ENCODE measurements around the gene SPTBN1. TPM values are rescaled to one million over a fixed set of nuclear protein-coding genes. Genes with fewer than 3 reads are reported as not detected.

SPTBN1 gene
- total RNA-seq, 1 experiment from 2014 or later: 204 TPM

DNA sequence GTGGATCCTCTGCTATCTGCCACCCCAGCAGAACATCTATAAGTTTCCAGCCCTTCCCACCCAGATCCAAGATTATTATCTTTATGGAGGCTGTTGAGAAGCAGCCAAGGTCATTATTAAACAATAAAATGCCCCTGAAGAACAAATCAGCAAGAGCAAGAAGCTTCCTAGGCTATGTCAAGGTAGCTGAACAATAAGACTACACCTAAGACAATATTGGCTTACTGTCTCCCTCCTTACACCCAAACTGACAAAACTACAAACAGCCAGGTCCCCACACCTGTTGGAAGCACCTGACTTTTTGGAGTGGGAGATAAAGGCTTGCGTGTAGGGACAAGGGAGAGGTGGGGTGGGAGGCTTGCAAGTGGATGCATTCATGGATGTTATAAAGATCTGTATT is 128.5 kb downstream of the SPTBN1 start (continued):
- TF ChIP-seq, protein P1, sequence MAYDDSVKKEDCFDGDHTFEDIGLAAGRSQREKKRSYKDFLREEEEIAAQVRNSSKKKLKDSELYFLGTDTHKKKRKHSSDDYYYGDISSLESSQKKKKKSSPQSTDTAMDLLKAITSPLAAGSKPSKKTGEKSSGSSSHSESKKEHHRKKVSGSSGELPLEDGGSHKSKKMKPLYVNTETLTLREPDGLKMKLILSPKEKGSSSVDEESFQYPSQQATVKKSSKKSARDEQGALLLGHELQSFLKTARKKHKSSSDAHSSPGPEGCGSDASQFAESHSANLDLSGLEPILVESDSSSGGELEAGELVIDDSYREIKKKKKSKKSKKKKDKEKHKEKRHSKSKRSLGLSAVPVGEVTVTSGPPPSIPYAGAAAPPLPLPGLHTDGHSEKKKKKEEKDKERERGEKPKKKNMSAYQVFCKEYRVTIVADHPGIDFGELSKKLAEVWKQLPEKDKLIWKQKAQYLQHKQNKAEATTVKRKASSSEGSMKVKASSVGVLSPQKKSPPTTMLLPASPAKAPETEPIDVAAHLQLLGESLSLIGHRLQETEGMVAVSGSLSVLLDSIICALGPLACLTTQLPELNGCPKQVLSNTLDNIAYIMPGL (CRISPR knock-in tag; IDR thresholded peaks at IDR 0.05): no peak
- no peak for TF ChIP-seq ZNF138 (CRISPR knock-in tag; conservative IDR thresholded peaks at IDR 0.05)
- TF ChIP-seq MYBL2 (CRISPR knock-in tag; IDR thresholded peaks at IDR 0.05): no peak
- TF ChIP-seq, protein P2, sequence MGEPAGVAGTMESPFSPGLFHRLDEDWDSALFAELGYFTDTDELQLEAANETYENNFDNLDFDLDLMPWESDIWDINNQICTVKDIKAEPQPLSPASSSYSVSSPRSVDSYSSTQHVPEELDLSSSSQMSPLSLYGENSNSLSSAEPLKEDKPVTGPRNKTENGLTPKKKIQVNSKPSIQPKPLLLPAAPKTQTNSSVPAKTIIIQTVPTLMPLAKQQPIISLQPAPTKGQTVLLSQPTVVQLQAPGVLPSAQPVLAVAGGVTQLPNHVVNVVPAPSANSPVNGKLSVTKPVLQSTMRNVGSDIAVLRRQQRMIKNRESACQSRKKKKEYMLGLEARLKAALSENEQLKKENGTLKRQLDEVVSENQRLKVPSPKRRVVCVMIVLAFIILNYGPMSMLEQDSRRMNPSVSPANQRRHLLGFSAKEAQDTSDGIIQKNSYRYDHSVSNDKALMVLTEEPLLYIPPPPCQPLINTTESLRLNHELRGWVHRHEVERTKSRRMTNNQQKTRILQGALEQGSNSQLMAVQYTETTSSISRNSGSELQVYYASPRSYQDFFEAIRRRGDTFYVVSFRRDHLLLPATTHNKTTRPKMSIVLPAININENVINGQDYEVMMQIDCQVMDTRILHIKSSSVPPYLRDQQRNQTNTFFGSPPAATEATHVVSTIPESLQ (CRISPR knock-in tag; IDR thresholded peaks at IDR 0.05): no peak
- no peak for TF ChIP-seq ATF1 (CRISPR knock-in tag; IDR thresholded peaks at IDR 0.05)
- no peak for TF ChIP-seq SMAD4 (CRISPR knock-in tag; IDR thresholded peaks at IDR 0.05)
- TF ChIP-seq, protein P3, sequence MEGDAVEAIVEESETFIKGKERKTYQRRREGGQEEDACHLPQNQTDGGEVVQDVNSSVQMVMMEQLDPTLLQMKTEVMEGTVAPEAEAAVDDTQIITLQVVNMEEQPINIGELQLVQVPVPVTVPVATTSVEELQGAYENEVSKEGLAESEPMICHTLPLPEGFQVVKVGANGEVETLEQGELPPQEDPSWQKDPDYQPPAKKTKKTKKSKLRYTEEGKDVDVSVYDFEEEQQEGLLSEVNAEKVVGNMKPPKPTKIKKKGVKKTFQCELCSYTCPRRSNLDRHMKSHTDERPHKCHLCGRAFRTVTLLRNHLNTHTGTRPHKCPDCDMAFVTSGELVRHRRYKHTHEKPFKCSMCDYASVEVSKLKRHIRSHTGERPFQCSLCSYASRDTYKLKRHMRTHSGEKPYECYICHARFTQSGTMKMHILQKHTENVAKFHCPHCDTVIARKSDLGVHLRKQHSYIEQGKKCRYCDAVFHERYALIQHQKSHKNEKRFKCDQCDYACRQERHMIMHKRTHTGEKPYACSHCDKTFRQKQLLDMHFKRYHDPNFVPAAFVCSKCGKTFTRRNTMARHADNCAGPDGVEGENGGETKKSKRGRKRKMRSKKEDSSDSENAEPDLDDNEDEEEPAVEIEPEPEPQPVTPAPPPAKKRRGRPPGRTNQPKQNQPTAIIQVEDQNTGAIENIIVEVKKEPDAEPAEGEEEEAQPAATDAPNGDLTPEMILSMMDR (IDR thresholded peaks at IDR 0.05): no peak

- CTCF ChIA-PET: no interaction called here
- no peak overlapping the region for H3K27ac Mint-ChIP-seq
- no peaks in the 10 kb centered on the region for H3K27me3 Mint-ChIP-seq (ENCODE audit: low read depth)
- ATAC-seq: no peak
- POLR2A ChIA-PET: no interaction called here
- no peak overlapping the region for H3K4me3 Mint-ChIP-seq
- no peak for DNase-seq (ENCODE audit: low spot score)
- peaks cover 77% of the 10 kb centered on the region for H3K4me1 Mint-ChIP-seq
- H3K9me3 Mint-ChIP-seq: no peaks in the 10 kb centered on the region
- H3K36me3 Mint-ChIP-seq: no peaks in the 10 kb centered on the region
- no peak for TF ChIP-seq ZNF263 (CRISPR knock-in tag; IDR thresholded peaks at IDR 0.05; ENCODE audit: low read depth)
- TF ChIP-seq, protein P4, sequence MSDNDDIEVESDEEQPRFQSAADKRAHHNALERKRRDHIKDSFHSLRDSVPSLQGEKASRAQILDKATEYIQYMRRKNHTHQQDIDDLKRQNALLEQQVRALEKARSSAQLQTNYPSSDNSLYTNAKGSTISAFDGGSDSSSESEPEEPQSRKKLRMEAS (CRISPR knock-in tag; IDR thresholded peaks at IDR 0.05): no peak
- TF ChIP-seq, protein P5, sequence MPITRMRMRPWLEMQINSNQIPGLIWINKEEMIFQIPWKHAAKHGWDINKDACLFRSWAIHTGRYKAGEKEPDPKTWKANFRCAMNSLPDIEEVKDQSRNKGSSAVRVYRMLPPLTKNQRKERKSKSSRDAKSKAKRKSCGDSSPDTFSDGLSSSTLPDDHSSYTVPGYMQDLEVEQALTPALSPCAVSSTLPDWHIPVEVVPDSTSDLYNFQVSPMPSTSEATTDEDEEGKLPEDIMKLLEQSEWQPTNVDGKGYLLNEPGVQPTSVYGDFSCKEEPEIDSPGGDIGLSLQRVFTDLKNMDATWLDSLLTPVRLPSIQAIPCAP (CRISPR knock-in tag; IDR thresholded peaks at IDR 0.05): no peak
- TF ChIP-seq GTF2I (CRISPR knock-in tag; conservative IDR thresholded peaks at IDR 0.05): no peak
- TF ChIP-seq FOXK1 (CRISPR knock-in tag; IDR thresholded peaks at IDR 0.05): no peak
- no peak for TF ChIP-seq ZSCAN18 (CRISPR knock-in tag; IDR thresholded peaks at IDR 0.05)
- no peak for TF ChIP-seq NR2C2 (CRISPR knock-in tag; IDR thresholded peaks at IDR 0.05)
- TF ChIP-seq JUN (CRISPR knock-in tag; IDR thresholded peaks at IDR 0.05): no peak
- no peak for TF ChIP-seq RORB (CRISPR knock-in tag; IDR thresholded peaks at IDR 0.05)
- no peak for TF ChIP-seq SOX15 (CRISPR knock-in tag; IDR thresholded peaks at IDR 0.05)
- no peak for TF ChIP-seq NR1H2 (CRISPR knock-in tag; IDR thresholded peaks at IDR 0.05)
- TF ChIP-seq, protein P6, sequence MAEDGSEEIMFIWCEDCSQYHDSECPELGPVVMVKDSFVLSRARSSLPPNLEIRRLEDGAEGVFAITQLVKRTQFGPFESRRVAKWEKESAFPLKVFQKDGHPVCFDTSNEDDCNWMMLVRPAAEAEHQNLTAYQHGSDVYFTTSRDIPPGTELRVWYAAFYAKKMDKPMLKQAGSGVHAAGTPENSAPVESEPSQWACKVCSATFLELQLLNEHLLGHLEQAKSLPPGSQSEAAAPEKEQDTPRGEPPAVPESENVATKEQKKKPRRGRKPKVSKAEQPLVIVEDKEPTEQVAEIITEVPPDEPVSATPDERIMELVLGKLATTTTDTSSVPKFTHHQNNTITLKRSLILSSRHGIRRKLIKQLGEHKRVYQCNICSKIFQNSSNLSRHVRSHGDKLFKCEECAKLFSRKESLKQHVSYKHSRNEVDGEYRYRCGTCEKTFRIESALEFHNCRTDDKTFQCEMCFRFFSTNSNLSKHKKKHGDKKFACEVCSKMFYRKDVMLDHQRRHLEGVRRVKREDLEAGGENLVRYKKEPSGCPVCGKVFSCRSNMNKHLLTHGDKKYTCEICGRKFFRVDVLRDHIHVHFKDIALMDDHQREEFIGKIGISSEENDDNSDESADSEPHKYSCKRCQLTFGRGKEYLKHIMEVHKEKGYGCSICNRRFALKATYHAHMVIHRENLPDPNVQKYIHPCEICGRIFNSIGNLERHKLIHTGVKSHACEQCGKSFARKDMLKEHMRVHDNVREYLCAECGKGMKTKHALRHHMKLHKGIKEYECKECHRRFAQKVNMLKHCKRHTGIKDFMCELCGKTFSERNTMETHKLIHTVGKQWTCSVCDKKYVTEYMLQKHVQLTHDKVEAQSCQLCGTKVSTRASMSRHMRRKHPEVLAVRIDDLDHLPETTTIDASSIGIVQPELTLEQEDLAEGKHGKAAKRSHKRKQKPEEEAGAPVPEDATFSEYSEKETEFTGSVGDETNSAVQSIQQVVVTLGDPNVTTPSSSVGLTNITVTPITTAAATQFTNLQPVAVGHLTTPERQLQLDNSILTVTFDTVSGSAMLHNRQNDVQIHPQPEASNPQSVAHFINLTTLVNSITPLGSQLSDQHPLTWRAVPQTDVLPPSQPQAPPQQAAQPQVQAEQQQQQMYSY (CRISPR knock-in tag; IDR thresholded peaks at IDR 0.05): no peak
- no peak for TF ChIP-seq ERG (CRISPR knock-in tag; IDR thresholded peaks at IDR 0.05)
- TF ChIP-seq MXD4 (CRISPR knock-in tag; IDR thresholded peaks at IDR 0.05; ENCODE audit: borderline replicate concordance): no peak
- TF ChIP-seq NFATC4 (CRISPR knock-in tag; IDR thresholded peaks at IDR 0.05): no peak
- TF ChIP-seq MLX (CRISPR knock-in tag; IDR thresholded peaks at IDR 0.05): no peak
These were observed 129.1 kb downstream of the SPTBN1 start for GRCh38 chr2:54585136-54585733.

Measured in WTC11 (cell line).